Mucosa of descending colon (tissue), 3 donors: ENCODE data around the gene CD74. TPM values are rescaled to one million over a fixed set of nuclear protein-coding genes. Genes with fewer than 3 reads are reported as not detected.

Source experiments
- ATAC-seq: fragments of 200-7000 bp; cut with Tn5 transposase; one replicate; pipeline ENCODE4 v1.9.1; 2020; ENCODE audit warnings: mild to moderate bottlenecking, moderate library complexity
- DNase-seq, 3 donors: peaks; one replicate each; pipeline ENCODE4 v3.0.0-alpha.2; 2020
- H3K36me3 ChIP-seq: fragments of 200-600 bp; one replicate; pipeline ENCODE4 v1.8.0; 2021; ENCODE audit warnings: low read depth, mild to moderate bottlenecking
- H3K4me1 ChIP-seq: fragments of 200-600 bp; one replicate; pipeline ENCODE4 v1.8.0; 2021; ENCODE audit warnings: low read depth, mild to moderate bottlenecking
- H3K4me3 ChIP-seq: fragments of 200-600 bp; one replicate; pipeline ENCODE4 v1.8.0; 2021; ENCODE audit warnings: mild to moderate bottlenecking
- H3K9me3 ChIP-seq: fragments of 200-600 bp; one replicate; pipeline ENCODE4 v1.8.0; 2021; ENCODE audit warnings: mild to moderate bottlenecking
- intact Hi-C, 2 donors: fragments of 100-400 bp; cut with DNase I in 1 of 2; cut with micrococcal nuclease in 1 of 2; formaldehyde crosslinking; loops; one replicate each; pipeline versions ENCODE4 v1.11.0 to v1.11.1; 2022; cut with DNase I, micrococcal nuclease
- total RNA-seq, 3 donors: library from RNA; stranded (reverse); fragmentation: NEBNext Ultra II Directional in 2 of 3; extraction: Animal tissue kit (Norgen Biotek cat#: 25700) in 2 of 3; gene quantifications; one replicate each; pipeline versions ENCODE4 v1.2.1 to v1.2.4, GENCODE V29; 2021 to 2023
- TF ChIP-seq, protein P1 (sequence below): fragments of 200-600 bp; IDR thresholded peaks from one replicate; pipeline ENCODE4 v1.8.0; 2022; ENCODE audit warnings: antibody characterized with exemption, mild to moderate bottlenecking
- donor health status: DM: no; HTN: no; CAD: no; lungs with moderate emphysema.
- donor health status: DM: no; HTN: no; CAD: no.
- donor health status: DM: no; HTN: yes; CAD: no.

The CD74 gene
- total RNA-seq, 3 donors from 2014 or later = 198 to 1,033 (median 284) TPM

DNA sequence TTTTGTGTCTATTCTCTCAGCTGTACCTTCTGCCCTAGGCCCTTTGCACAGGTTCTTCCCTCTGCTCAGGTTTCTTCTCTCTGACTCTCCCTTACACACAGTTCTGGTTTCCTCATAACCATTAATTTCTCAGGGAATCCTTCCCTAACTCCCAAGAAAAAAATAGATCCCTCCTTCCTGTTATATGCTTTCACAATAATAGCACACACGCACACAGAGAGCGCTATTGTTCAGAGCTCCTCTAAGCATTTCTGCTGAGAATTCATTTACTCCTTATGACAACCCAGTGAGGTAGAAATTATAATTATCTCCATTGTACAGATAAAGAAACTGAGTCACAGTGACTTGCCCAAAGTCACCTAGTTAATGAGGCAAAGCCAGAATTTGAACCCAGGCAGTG lies 56.9 kb downstream of the CD74 start:
- TF ChIP-seq, protein P1, sequence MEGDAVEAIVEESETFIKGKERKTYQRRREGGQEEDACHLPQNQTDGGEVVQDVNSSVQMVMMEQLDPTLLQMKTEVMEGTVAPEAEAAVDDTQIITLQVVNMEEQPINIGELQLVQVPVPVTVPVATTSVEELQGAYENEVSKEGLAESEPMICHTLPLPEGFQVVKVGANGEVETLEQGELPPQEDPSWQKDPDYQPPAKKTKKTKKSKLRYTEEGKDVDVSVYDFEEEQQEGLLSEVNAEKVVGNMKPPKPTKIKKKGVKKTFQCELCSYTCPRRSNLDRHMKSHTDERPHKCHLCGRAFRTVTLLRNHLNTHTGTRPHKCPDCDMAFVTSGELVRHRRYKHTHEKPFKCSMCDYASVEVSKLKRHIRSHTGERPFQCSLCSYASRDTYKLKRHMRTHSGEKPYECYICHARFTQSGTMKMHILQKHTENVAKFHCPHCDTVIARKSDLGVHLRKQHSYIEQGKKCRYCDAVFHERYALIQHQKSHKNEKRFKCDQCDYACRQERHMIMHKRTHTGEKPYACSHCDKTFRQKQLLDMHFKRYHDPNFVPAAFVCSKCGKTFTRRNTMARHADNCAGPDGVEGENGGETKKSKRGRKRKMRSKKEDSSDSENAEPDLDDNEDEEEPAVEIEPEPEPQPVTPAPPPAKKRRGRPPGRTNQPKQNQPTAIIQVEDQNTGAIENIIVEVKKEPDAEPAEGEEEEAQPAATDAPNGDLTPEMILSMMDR = no peak
- Histone ChIP-seq H3K9me3 (no peaks in the 10 kb centered on the region), H3K4me1 (peaks cover 31% of the 10 kb centered on the region), H3K36me3 (no peaks in the 10 kb centered on the region), H3K4me3 (no peak overlapping the region)
- intact Hi-C loops = loop anchor here in 1 of 2 donors (10.0 kb wide), 1 partner anchor 91 kb away; no protein-coding TSS in a partner anchor
- ATAC-seq = no peak
- DNase-seq = no peak

DNA sequence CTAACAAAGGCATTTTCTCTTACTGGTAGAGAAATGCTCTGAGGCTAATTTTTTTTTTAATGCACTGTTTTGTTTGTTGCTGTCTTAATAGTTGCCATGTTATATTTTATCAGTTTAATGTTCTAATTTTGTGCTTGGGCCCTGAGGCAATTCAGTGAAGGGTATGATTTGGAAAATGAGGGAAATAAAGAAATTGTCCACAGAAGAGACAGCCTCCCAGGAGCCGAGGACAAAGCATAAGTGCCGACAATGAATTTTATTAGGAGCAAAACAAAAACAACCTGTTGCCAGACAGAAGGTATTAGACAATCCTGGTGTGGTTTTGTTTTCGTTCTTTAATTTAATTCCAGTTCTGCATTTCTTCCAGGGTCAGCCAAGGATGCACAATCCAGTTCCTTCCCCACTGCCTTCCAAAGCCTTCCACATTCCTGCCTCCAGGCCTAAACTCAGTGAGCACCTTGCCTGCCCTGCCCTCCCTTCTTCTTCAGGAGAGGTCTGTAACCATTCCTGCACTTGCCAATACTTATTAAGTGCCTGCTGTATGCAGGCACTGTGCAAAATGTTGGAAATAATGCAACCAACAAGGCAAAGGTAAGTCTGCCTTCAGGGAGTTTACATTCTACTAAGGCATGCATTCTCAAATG lies 59.6 kb downstream of the CD74 start:
- TF ChIP-seq, protein P1 = no peak
- Histone ChIP-seq H3K4me1 (peaks cover 25% of the 10 kb centered on the region), H3K9me3 (no peaks in the 10 kb centered on the region), H3K4me3 (no peak overlapping the region), H3K36me3 (no peaks in the 10 kb centered on the region)
- intact Hi-C loops = loop anchor here (5.0 to 10.0 kb wide), 2 partner anchors 88 to 226 kb away; no protein-coding TSS in a partner anchor
- no peak for ATAC-seq
- no peak for DNase-seq

DNA sequence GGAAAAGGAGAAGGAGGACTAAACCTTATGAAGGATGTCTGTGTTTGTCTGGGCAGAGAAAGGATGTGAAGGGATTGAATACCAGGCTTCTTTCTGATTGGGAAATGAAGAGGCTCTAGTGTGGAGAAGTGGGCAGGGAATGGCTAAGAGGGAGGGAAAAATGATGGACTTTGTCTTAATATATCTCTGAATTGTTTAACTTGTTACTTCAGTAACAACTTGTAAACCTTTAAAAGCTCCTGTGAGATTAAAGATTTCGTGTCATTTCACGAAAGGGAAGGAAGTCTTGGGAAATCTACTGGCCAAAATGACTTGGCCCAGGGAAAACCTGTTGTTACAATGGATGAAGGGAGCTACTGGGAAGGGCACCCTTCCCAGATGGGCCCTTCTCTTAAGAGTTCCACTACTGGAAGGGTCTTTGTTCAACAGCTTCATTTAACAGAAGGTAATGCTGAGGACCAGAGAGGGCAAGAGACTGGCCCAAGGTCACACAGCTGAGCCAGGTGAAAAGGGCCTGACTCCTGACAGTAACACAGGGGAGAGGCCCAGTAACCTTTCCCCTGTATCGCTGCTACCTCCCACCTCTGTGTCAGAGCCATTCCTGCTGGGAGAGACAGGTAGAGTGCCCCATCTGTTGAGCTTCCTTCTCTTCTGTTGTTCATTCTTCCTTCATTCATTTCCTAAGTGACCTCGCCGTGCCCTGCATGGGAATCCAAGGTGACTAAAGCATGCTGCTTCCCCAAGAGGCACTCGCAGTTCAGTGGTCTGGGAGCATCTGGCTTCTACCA lies 60.3 kb downstream of the CD74 start:
- no peaks in the 10 kb centered on the region for H3K9me3 ChIP-seq
- peaks cover 24% of the 10 kb centered on the region for H3K4me1 ChIP-seq
- DNase-seq = no peak
- no peaks in the 10 kb centered on the region for H3K36me3 ChIP-seq
- ATAC-seq = peak; percentile 49
- H3K4me3 ChIP-seq = no peak overlapping the region
- TF ChIP-seq, protein P1 = no peak
- intact Hi-C loops = loop anchor here (5.0 to 10.0 kb wide), 2 partner anchors 88 to 225 kb away; no protein-coding TSS in a partner anchor

Other genes starting within 250 kb of the CD74 start
- gene CDX1, start 246.1 kb downstream of the CD74 start, total RNA-seq = 100 to 1,000 TPM; 140 to 306 (median 302) TPM
- 10 to 100 TPM; 15.2 to 26.4 (median 18.9) TPM for gene SLC6A7, start 222.8 kb downstream of the CD74 start, total RNA-seq
- gene CAMK2A, start 123.1 kb downstream of the CD74 start, total RNA-seq = 1 to 10 TPM in 1 of 3 donors, under 1 TPM in 2; 0.46 to 3.0 (median 0.93) TPM
- gene ARSI, start 110.0 kb downstream of the CD74 start, total RNA-seq = 1 to 10 TPM in 1 of 3 donors, under 1 TPM in 2; 0.41 to 1.6 (median 0.63) TPM
- 10 to 100 TPM; 17.3 to 36.2 (median 26.0) TPM for gene TCOF1, start 55.2 kb downstream of the CD74 start, total RNA-seq
- 1,000 to 10,000 TPM; 1,569 to 1,671 (median 1,618) TPM for gene RPS14, start 36.8 kb upstream of the CD74 start, total RNA-seq
- gene NDST1, start 95.2 kb upstream of the CD74 start, total RNA-seq = 10 to 100 TPM; 58.1 to 66.5 (median 60.6) TPM
- gene SYNPO, start 227.8 kb upstream of the CD74 start, total RNA-seq = 10 to 100 TPM; 62.9 to 73.6 (median 63.9) TPM
- gene MYOZ3, start 248.3 kb upstream of the CD74 start, total RNA-seq = under 1 TPM; 0.09 to 0.48 (median 0.35) TPM